ENCODE data around the gene DMRT1. TPM values are rescaled to one million over a fixed set of nuclear protein-coding genes. Genes with fewer than 3 reads are reported as not detected.

DMRT1 gene
- not detected for polyA plus RNA-seq

GRCh38 chr9:841371-842209 lies at the start of gene DMRT1:
Gene DMRT1 (plus strand): TSS chr9:841697. CDS start chr9:841839, 142 bp downstream.
- H3K27ac ChIP-seq (ENCODE audit: low read depth, low read length): no peak within 1 kb of the TSS
- WGBS, 3 donors: 2 to 5% (median 3%) methylated on average over 71 to 84 of the region's 84 CpGs

- H3K27ac ChIP-seq (ENCODE audit: low read depth, low read length): no peak overlapping the region
- 67 to 75% (median 72%) methylated on average over 15 of the region's 15 CpGs for WGBS, 3 donors
These were observed 48.9 kb upstream of the DMRT1 start for GRCh38 chr9:792331-793260.

- 83 to 97% (median 97%) methylated on average over 2 of the region's 2 CpGs for WGBS, 3 donors
- no peak overlapping the region for H3K27ac ChIP-seq (ENCODE audit: low read depth, low read length)
These were observed 47.1 kb upstream of the DMRT1 start for GRCh38 chr9:794386-794785.

GRCh38 chr9:795869-796268 lies 45.6 kb upstream of the DMRT1 start:
- H3K27ac ChIP-seq (ENCODE audit: low read depth, low read length): no peak overlapping the region
- 93 to 97% (median 94%) methylated on average over 6 of the region's 6 CpGs for WGBS, 3 donors

GRCh38 chr9:800591-801150 lies 40.8 kb upstream of the DMRT1 start:
- WGBS, 3 donors: 71 to 84% (median 74%) methylated on average over 9 of the region's 9 CpGs
- no peak overlapping the region for H3K27ac ChIP-seq (ENCODE audit: low read depth, low read length)

- 59 to 68% (median 67%) methylated on average over 11 of the region's 11 CpGs for WGBS, 3 donors
- H3K27ac ChIP-seq (ENCODE audit: low read depth, low read length): no peak overlapping the region
These were observed 40.0 kb upstream of the DMRT1 start for GRCh38 chr9:801399-802071.

- H3K27ac ChIP-seq (ENCODE audit: low read depth, low read length): no peak overlapping the region
These were observed 37.5 kb upstream of the DMRT1 start for GRCh38 chr9:804026-804425.

- 84 to 93% (median 89%) methylated on average over 3 of the region's 3 CpGs for WGBS, 3 donors
- no peak overlapping the region for H3K27ac ChIP-seq (ENCODE audit: low read depth, low read length)
These were observed 36.3 kb upstream of the DMRT1 start for GRCh38 chr9:805151-805550.

- WGBS, 3 donors: 53 to 66% (median 60%) methylated on average over 8 of the region's 8 CpGs
These were observed 35.0 kb upstream of the DMRT1 start for GRCh38 chr9:806285-807156.

GRCh38 chr9:811106-811531 lies 30.4 kb upstream of the DMRT1 start:
- H3K27ac ChIP-seq (ENCODE audit: low read depth, low read length): no peak overlapping the region
- 58 to 78% (median 67%) methylated on average over 6 of the region's 6 CpGs for whole genome bisulfite sequencing, 3 donors

More at GRCh38 chr9:806285-807156, 35.0 kb upstream of the DMRT1 start:
- no peak overlapping the region for H3K27ac ChIP-seq (ENCODE audit: low read depth, low read length)

- WGBS, 3 donors: 13 to 48% (median 27%) methylated on average over 3 of the region's 3 CpGs
- H3K27ac ChIP-seq (ENCODE audit: low read depth, low read length): no peak overlapping the region
These were observed 22.5 kb upstream of the DMRT1 start for GRCh38 chr9:818958-819357.

GRCh38 chr9:826500-827280 lies 14.8 kb upstream of the DMRT1 start:
- 70 to 72% (median 71%) methylated on average over 25 to 26 of the region's 26 CpGs for WGBS, 3 donors
- no peak overlapping the region for H3K27ac ChIP-seq (ENCODE audit: low read depth, low read length)

- WGBS, 3 donors: 33 to 38% (median 35%) methylated on average over 7 of the region's 7 CpGs
- no peak overlapping the region for H3K27ac ChIP-seq (ENCODE audit: low read depth, low read length)
These were observed 1.2 kb upstream of the DMRT1 start for GRCh38 chr9:840343-840742.

GRCh38 chr9:842635-843426 lies 1.3 kb downstream of the DMRT1 start:
- no peak overlapping the region for H3K27ac ChIP-seq (ENCODE audit: low read depth, low read length)
- 7 to 8% (median 7%) methylated on average over 59 to 61 of the region's 61 CpGs for WGBS, 3 donors

GRCh38 chr9:843427-843785 lies 1.9 kb downstream of the DMRT1 start:
- H3K27ac ChIP-seq (ENCODE audit: low read depth, low read length): no peak overlapping the region
- 12 to 18% (median 16%) methylated on average over 12 of the region's 12 CpGs for WGBS, 3 donors

- 46 to 77% (median 62%) methylated on average over 7 of the region's 7 CpGs for WGBS, 3 donors
These were observed 5.4 kb downstream of the DMRT1 start for GRCh38 chr9:846852-847251.

More at GRCh38 chr9:846852-847251, 5.4 kb downstream of the DMRT1 start:
- H3K27ac ChIP-seq (ENCODE audit: low read depth, low read length): no peak overlapping the region

All from adipose tissue (tissue), 3 donors.